Airway epithelial cell (primary cell): Measurements from ENCODE around the gene KLRK1. TPM values are rescaled to one million over a fixed set of nuclear protein-coding genes. Genes with fewer than 3 reads are reported as not detected.

ENCODE experiments used
- total RNA-seq: library from RNA; depleted of rRNA; stranded (reverse); fragments of >200 nt; gene quantifications from 2 replicates; pipeline ENCODE4 v1.2.3, GENCODE V29; 2015

Gene KLRK1
- total RNA-seq: not detected in 2 replicates

GRCh38 chr12:10389904-10390303, at the start of gene KLRK1:
KLRK1 (minus strand) TSS chr12:10390041; CDS start chr12:10388810, 1,231 bp downstream.

DNA sequence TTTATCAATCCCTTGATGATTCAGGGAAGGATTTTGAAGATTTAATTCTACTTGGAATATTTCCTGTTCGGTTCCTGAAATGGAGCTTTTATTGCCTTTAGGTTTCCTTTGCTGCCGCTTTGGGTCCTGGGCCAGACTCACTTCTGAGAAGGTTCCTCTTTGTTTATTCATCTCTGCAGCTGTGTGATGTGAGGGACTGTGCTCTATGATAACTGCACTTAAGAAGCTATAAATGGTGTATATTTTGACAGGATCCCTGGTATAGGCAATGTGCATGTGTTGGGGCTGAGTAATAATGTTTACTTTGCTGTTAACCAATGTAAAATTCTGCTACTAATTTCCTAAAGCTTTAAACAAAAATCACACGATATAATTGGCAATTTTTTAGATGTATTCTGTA, 46.0 kb upstream of the KLRK1 start, which contains the start of gene KLRC2:
Gene KLRC2 (minus strand): TSS at position 195 of the 400 bp plus-strand sequence. CDS start 24 bp downstream, at position 171.

DNA sequence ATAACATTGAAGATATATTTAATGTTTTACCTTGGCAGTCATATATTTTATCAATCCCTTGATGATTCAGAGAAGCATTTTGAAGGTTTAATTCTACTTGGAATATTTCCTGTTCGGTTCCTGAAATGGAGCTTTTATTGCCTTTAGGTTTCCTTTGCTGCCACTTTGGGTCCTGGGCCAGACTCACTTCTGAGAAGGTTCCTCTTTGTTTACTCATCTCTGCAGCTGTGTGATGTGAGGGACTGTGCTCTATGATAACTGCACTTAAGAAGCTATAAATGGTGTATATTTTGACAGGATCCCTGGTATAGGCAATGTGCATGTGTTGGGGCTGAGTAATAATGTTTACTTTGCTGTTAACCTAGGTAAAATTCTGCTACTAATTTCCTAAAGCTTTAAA, 30.5 kb upstream of the KLRK1 start, which contains the start of gene KLRC3:
Gene KLRC3 (minus strand): TSS at position 262 of the 400 bp plus-strand sequence. CDS start 45 bp downstream, at position 217.

DNA sequence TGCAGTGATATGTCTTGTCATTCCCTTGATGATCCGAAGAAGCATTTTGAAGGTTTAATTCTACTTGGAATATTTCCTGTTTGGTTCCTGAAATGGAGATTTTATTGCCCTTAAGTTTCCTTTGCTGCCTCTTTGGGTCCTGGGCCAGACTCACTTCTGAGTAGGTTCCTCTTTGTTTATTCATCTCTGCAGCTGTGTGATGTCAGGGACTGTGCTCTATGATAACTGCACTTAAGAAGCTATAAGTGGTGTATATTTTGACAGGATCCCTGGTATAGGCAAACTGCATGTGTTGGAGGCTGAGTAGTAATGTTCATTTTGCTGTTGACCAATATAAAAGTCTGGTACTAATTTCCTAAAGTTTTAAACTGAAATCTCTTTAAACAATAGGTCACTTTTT, 19.6 kb upstream of the KLRK1 start, which contains the start of gene KLRC4:
Gene KLRC4 (minus strand): TSS at position 366 of the 400 bp plus-strand sequence. CDS start 182 bp downstream, at position 184.

Other genes starting within 250 kb of the KLRK1 start
- gene OLR1, start 217.9 kb downstream of the KLRK1 start, total RNA-seq: 0.07 TPM in 1 of 2 replicates, not detected in the other
- gene TMEM52B, start 211.0 kb downstream of the KLRK1 start, total RNA-seq: not detected in 2 replicates
- gene GABARAPL1, start 177.2 kb downstream of the KLRK1 start, total RNA-seq: 11.0 and 11.3 TPM in 2 replicates
- gene KLRD1, start 82.2 kb downstream of the KLRK1 start, total RNA-seq: under 0.01 TPM in 2 replicates
- gene KLRC4, start 19.7 kb upstream of the KLRK1 start, total RNA-seq: 0.21 TPM in 1 of 2 replicates, not detected in the other
- gene KLRC3, start 30.6 kb upstream of the KLRK1 start, total RNA-seq: 0.79 and 0.99 TPM in 2 replicates
- gene KLRC2, start 46.0 kb upstream of the KLRK1 start, total RNA-seq: 0.19 and 0.49 TPM in 2 replicates
- gene KLRC1, start 63.3 kb upstream of the KLRK1 start, total RNA-seq: 0.98 TPM in 1 of 2 replicates, not detected in the other
- gene EIF2S3B, start 115.8 kb upstream of the KLRK1 start, total RNA-seq: 0.09 and 0.42 TPM in 2 replicates
- 17.8 and 22.8 TPM in 2 replicates for gene MAGOHB, start 223.6 kb upstream of the KLRK1 start, total RNA-seq